IgD-negative memory B cell (primary cell): ENCODE data around the gene AQR. TPM values are rescaled to one million over a fixed set of nuclear protein-coding genes. Genes with fewer than 3 reads are reported as not detected.

ENCODE experiments used
- H3K27ac Mint-ChIP-seq, 3 donors: one replicate each; pipeline ENCODE4 v1.8.0; 2020 to 2022; ENCODE audit warnings: mild to moderate bottlenecking in 3 of 3, mixed read lengths in 3 of 3, moderate library complexity in 1 of 3
- H3K27me3 Mint-ChIP-seq: one replicate; pipeline ENCODE4 v1.8.0; 2021; ENCODE audit warnings: mixed read lengths
- H3K36me3 Mint-ChIP-seq: one replicate; pipeline ENCODE4 v1.8.0; 2020; ENCODE audit warnings: mild to moderate bottlenecking, mixed read lengths
- H3K4me1 Mint-ChIP-seq, 3 donors: one replicate each; pipeline ENCODE4 v1.8.0; 2020 to 2022; ENCODE audit warnings: mixed read lengths in 3 of 3, mild to moderate bottlenecking in 1 of 3
- H3K4me3 Mint-ChIP-seq, 4 donors: one replicate each; pipeline ENCODE4 v1.8.0; 2020 to 2022; ENCODE audit warnings: mild to moderate bottlenecking in 4 of 4, mixed read lengths in 4 of 4, moderate library complexity in 3 of 4
- H3K9me3 Mint-ChIP-seq, 3 donors: one replicate each; pipeline ENCODE4 v1.8.0; 2020 to 2021; ENCODE audit warnings: mixed read lengths in 3 of 3, mild to moderate bottlenecking in 1 of 3
- polyA plus RNA-seq: library from polyadenylated mRNA; unstranded; fragments of 300-500 nt; fragmentation: Illumina TruSeq; gene quantifications from one replicate; pipeline ENCODE4 v1.2.3, GENCODE V29; 2021

The AQR gene
- polyA plus RNA-seq, 1 donor from 2014 or later = 11.1 TPM

DNA sequence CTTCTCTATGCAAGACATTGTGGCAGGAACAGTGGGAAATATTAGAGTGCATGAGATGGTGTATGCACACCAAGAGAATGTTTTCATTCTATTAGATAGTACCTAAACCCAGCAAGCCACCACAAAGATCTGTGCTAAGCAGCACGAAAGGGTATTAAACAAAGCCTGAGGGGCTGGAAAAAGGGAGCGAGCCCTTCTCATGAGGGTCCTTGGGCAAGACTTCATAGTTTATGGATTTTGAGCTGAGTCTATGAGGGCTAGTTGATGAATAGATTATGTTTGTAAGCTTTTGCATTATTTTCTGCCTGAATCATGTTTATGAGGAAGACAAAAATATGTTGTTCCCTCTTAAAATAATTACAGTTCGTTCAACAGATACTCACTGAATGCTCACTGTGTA is 164.8 kb downstream of the AQR start:
- Mint-ChIP-seq H3K9me3 (peaks cover 0 to 4% (median 3%) of the 10 kb centered on the region in 3 donors), H3K27me3 (peaks cover 3% of the 10 kb centered on the region), H3K27ac (no peak overlapping the region), H3K4me3 (no peak overlapping the region), H3K36me3 (peaks cover 1% of the 10 kb centered on the region), H3K4me1 (no peaks in the 10 kb centered on the region)

DNA sequence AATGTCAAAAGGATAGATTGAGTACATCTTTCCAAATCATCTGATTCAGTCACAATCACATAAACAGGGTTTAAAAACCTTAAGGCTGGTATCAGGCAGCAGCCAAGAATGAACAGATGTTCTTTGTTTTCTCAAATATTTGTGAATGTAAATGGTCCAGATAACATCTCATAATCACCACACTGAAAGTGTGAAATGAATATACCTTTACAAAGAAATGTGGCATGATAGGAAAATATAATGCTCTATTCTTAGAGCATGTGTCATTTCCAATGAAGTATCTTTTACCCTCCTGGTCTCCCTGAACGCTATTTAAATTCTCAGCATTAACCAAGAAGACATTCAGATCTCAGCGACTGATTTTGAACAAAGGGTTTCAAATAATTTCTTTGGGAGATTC is 165.4 kb downstream of the AQR start:
- Mint-ChIP-seq H3K9me3 (peaks cover 0 to 4% (median 3%) of the 10 kb centered on the region in 3 donors), H3K4me1 (no peaks in the 10 kb centered on the region), H3K27me3 (peaks cover 5% of the 10 kb centered on the region), H3K36me3 (peaks cover 1% of the 10 kb centered on the region), H3K4me3 (no peak overlapping the region), H3K27ac (no peak overlapping the region)

DNA sequence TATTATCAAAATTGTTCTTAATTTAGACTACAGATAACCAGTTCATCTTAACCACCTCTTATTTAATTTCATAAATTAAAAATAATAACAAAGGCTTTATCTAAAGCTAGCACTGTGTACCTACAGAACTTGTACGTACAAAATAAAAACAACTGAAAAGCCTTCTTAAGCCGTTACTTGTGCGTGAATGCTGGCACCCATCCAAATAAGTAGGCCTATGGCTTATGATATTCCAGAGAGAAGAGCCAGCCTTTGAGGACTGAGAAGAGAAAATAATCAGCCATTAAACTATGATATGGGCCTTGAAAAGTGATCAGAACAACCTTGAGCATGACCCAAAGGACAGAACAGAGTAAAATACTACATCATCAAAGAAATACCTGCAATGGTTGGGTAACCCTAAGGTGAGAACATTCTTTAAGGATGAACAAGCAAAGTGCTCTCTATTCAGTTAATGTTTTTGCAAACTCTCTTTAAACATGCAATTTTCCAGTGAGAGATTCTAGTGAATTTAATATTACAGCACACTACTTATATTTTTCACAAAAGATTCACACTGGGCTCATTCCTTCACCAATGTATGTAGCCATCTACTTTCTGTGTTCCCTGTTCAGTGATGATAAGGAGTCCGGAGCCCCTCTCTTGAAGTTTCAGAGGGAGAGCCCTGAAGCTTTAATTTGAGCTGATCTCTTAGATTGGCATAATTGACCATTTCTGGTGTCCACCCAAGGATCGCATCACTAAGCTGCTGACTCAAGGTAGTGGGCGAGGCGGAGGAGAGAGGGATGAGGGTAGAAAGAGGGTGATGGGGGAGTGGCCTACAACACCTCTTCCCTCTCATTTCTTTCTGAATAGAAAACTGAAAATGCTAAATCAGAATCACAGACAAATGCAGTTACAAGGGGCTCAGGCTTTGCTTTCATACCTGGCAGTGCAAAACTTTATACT is 166.5 kb downstream of the AQR start:
- no peak overlapping the region for H3K4me3 Mint-ChIP-seq
- no peaks in the 10 kb centered on the region for H3K4me1 Mint-ChIP-seq
- H3K9me3 Mint-ChIP-seq = peaks cover 0 to 4% (median 3%) of the 10 kb centered on the region in 3 donors
- no peak overlapping the region for H3K27ac Mint-ChIP-seq
- H3K36me3 Mint-ChIP-seq = peaks cover 1% of the 10 kb centered on the region
- H3K27me3 Mint-ChIP-seq = peaks cover 7% of the 10 kb centered on the region

DNA sequence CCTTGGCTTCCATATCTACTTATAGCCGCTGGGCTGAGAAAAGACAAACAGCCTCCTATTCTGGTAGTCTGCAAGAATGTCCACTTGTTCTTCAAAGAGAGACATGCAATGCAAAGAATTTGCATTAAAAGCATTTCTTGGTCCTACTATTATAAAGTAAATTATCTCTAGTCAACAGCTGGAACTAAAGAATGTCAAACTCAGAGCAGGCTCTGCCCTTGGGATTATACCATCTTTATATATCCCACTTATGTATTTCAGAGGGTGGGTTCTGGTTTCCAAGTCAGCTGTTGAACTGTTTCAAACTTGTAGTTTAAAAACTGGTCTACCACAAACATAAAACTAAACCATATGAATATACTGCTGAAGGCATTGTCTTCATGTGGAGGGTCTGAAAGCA is 167.2 kb downstream of the AQR start:
- Mint-ChIP-seq H3K36me3 (peaks cover 1% of the 10 kb centered on the region), H3K4me1 (no peaks in the 10 kb centered on the region), H3K27me3 (peaks cover 10% of the 10 kb centered on the region), H3K27ac (no peak overlapping the region), H3K4me3 (no peak overlapping the region), H3K9me3 (peaks cover 0 to 4% (median 3%) of the 10 kb centered on the region in 3 donors)

Other genes with a start within 250 kb of the AQR start
- not detected for gene GJD2, start 214.7 kb downstream of the AQR start, polyA plus RNA-seq
- not detected for gene ACTC1, start 174.2 kb downstream of the AQR start, polyA plus RNA-seq
- 105 TPM for gene ZNF770, start 18.5 kb upstream of the AQR start, polyA plus RNA-seq
- gene NANOGP8, start 115.6 kb upstream of the AQR start, polyA plus RNA-seq = not detected